GM23338 (cell line): ENCODE measurements around the gene ANO10. TPM values are rescaled to one million over a fixed set of nuclear protein-coding genes. Genes with fewer than 3 reads are reported as not detected.

Experiments used
- ATAC-seq: fragments of 200-7000 bp; cut with Tn5 transposase; 3 replicates; pipeline ENCODE4 v1.9.1; 2020
- DNase-seq: peaks from one replicate; pipeline ENCODE4 v3.0.0-alpha.2; 2015; ENCODE audit warnings: low spot score
- H2AFZ ChIP-seq: fragments of 200-600 bp; sonication (generic); 2 replicates; pipeline ENCODE4 v1.8.0; 2016; ENCODE audit warnings: antibody characterized with exemption, mild to moderate bottlenecking, moderate library complexity
- H3F3A ChIP-seq: fragments of 200-600 bp; sonication (generic); replicated peaks from 2 replicates; pipeline ENCODE4 v1.8.0; 2017; ENCODE audit warnings: antibody characterized with exemption, mixed run types, low read depth
- H3K27ac ChIP-seq: fragments of 200-600 bp; sonication (generic); 2 replicates; pipeline ENCODE4 v1.6.1; 2016; ENCODE audit warnings: low read depth
- H3K27me3 ChIP-seq: fragments of 200-600 bp; sonication (generic); 2 replicates; pipeline ENCODE4 v1.8.0; 2016; ENCODE audit warnings: mild to moderate bottlenecking, mixed run types, moderate library complexity; ENCODE audit not compliant: insufficient read depth
- H3K36me3 ChIP-seq: fragments of 200-600 bp; sonication (generic); 2 replicates; pipeline ENCODE4 v1.8.0; 2016; ENCODE audit warnings: mild to moderate bottlenecking; ENCODE audit not compliant: insufficient read depth
- H3K4me1 ChIP-seq: fragments of 200-600 bp; sonication (generic); 2 replicates; pipeline ENCODE4 v1.8.0; 2016; ENCODE audit warnings: mild to moderate bottlenecking, moderate library complexity; ENCODE audit not compliant: insufficient read depth
- H3K4me2 ChIP-seq: fragments of 200-600 bp; sonication (generic); 2 replicates; pipeline ENCODE4 v1.7.1; 2017; ENCODE audit warnings: mixed run types
- H3K4me3 ChIP-seq: fragments of 200-600 bp; sonication (generic); 2 replicates; pipeline ENCODE4 v1.6.1; 2016; ENCODE audit warnings: mixed run types
- H3K79me2 ChIP-seq: fragments of 200-600 bp; sonication (generic); replicated peaks from 2 replicates; pipeline ENCODE4 v1.8.0; 2017; ENCODE audit warnings: mild to moderate bottlenecking; ENCODE audit not compliant: insufficient read depth
- H3K9me2 ChIP-seq: fragments of 200-600 bp; sonication (generic); 2 replicates; pipeline ENCODE4 v1.8.0; 2017; ENCODE audit not compliant: insufficient read depth
- H4K20me1 ChIP-seq: fragments of 200-600 bp; sonication (generic); replicated peaks from 2 replicates; pipeline ENCODE4 v1.8.0; 2017; ENCODE audit warnings: mild to moderate bottlenecking; ENCODE audit not compliant: insufficient read depth
- H3K27ac Mint-ChIP-seq: 2 replicates; pipeline ENCODE4 v1.8.0; 2020; ENCODE audit warnings: inconsistent platforms, mild to moderate bottlenecking, moderate library complexity, mixed read lengths
- H3K27me3 Mint-ChIP-seq: 3 replicates; pipeline ENCODE4 v1.8.0; 2022; ENCODE audit warnings: low read depth, mild to moderate bottlenecking, moderate library complexity, mixed read lengths, inconsistent platforms; ENCODE audit not compliant: insufficient read depth, poor library complexity
- H3K36me3 Mint-ChIP-seq: 3 replicates; pipeline ENCODE4 v1.8.0; 2021; ENCODE audit warnings: low read depth, mild to moderate bottlenecking, inconsistent platforms, moderate library complexity, mixed read lengths
- H3K4me1 Mint-ChIP-seq: 3 replicates; pipeline ENCODE4 v1.8.0; 2020; ENCODE audit warnings: mild to moderate bottlenecking, inconsistent platforms, mixed read lengths
- H3K4me3 Mint-ChIP-seq: 3 replicates; pipeline ENCODE4 v1.8.0; 2021; ENCODE audit warnings: moderate library complexity, mild to moderate bottlenecking, inconsistent platforms, mixed read lengths
- H3K9me3 Mint-ChIP-seq: 3 replicates; pipeline ENCODE4 v1.8.0; 2020; ENCODE audit warnings: moderate library complexity, mild to moderate bottlenecking, inconsistent platforms, mixed read lengths
- NANOG ChIP-seq: IDR thresholded peaks from 2 replicates; pipeline ENCODE4 v1.6.1; 2016; ENCODE audit warnings: antibody characterized with exemption, borderline replicate concordance
- REST ChIP-seq: IDR thresholded peaks from one replicate; pipeline ENCODE4 v1.6.1; 2018; ENCODE audit warnings: antibody characterized with exemption; ENCODE audit not compliant: unreplicated experiment
- STAT1 ChIP-seq: IDR thresholded peaks from one replicate; pipeline ENCODE4 v1.6.1; 2016; ENCODE audit warnings: antibody characterized with exemption; ENCODE audit not compliant: unreplicated experiment
- ZNF462 ChIP-seq: fragments of 250-450 bp; sonication (Bioruptor Pico); IDR thresholded peaks from 2 replicates; pipeline ENCODE4 v1.5.0; 2020; ENCODE audit warnings: mild to moderate bottlenecking, moderate library complexity
- polyA plus RNA-seq: library from polyadenylated mRNA; unstranded; fragments of >200 nt; fragmentation: Nextera tagmentation; extraction: Ambion mirVana; gene quantifications from 2 replicates; pipeline ENCODE4 v1.2.1, GENCODE V29; 2016
- total RNA-seq: library from RNA; depleted of rRNA; stranded (reverse); fragments of >200 nt; shearing (Covaris generic); gene quantifications from 2 replicates; pipeline ENCODE4 v1.2.3, GENCODE V29; 2014

Gene ANO10
- total and polyA plus RNA-seq, 2 experiments from 2014 or later: 29.2 to 48.1 TPM

DNA sequence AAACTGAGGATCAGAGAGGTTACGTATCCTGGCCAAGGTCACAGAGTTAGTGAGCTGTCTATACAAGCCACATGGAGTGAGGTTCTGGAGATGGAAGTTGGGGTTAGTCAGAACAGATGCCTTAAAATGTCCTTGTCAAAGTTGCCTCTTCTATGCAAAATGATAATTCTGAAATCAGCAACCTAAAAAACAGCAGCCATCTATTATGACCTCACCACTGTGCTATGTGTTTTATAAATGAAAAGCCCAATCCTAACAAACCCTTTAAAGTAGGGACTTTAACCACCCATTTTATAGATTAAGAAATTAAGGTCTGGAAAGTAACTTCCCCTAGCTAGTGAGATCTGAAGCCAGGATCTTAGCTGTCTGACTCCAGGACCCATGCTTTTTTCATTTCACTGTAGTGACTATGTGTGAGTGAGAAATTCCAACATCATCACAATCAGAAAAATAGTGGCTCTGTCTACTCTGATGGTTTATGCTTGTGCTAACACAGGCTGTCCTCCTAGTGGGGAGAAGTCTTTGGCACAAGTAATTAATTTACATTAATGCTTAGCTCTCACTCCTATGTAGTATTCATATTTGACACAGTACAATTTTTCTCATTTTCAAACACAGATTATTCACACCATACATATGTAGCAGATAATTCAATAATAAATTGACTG is 143.6 kb downstream of the ANO10 start (continued):
- no peak for TF ChIP-seq REST
- TF ChIP-seq STAT1: no peak

GRCh38 chr3:43477600-43477999 is 144.2 kb downstream of the ANO10 start:
- no peaks in the 10 kb centered on the region for H3K36me3 ChIP-seq
- H3K4me3 Mint-ChIP-seq: no peak overlapping the region
- H3K4me1 Mint-ChIP-seq: peaks cover 46% of the 10 kb centered on the region
- H3K36me3 Mint-ChIP-seq: peaks cover 19% of the 10 kb centered on the region
- no peak overlapping the region for H3K4me3 ChIP-seq
- no peaks in the 10 kb centered on the region; the same call in 1 of the 2 replicates for H3K9me2 ChIP-seq
- H3K9me3 Mint-ChIP-seq: peaks cover 18% of the 10 kb centered on the region; the same call in 2 of the 3 replicates
- no peak overlapping the region for H3K27ac ChIP-seq
- DNase-seq (no peak), ATAC-seq (no peak)
- peaks cover 44% of the 10 kb centered on the region for H3K27me3 ChIP-seq
- H2AFZ ChIP-seq: no peak overlapping the region
- H3K4me2 ChIP-seq: no peak overlapping the region
- H3K79me2 ChIP-seq: 0 out of 2 replicates have a peak, but pooled peaks cover 2% of the 10 kb centered on the region
- no peak overlapping the region for H3K27ac Mint-ChIP-seq
- peaks cover 12% of the 10 kb centered on the region for H4K20me1 ChIP-seq
- TF ChIP-seq NANOG (no peak), ZNF462 (CRISPR knock-in tag) (no peak)
- H3F3A ChIP-seq: no peaks in the 10 kb centered on the region
- peaks cover 16% of the 10 kb centered on the region for H3K27me3 Mint-ChIP-seq
- H3K4me1 ChIP-seq: peaks cover 27% of the 10 kb centered on the region
